SK-N-MC (cell line): ENCODE measurements around the gene LRIG3.

Source experiments
- EZH2 ChIP-seq: fragments of 200-600 bp; sonication (generic); IDR thresholded peaks from one replicate; pipeline ENCODE4 v1.6.1; 2017; ENCODE audit warnings: antibody characterized with exemption
- FOXP2 ChIP-seq: optimal IDR thresholded peaks from 2 replicates; pipeline ENCODE3; 2011; ENCODE audit warnings: mild to moderate bottlenecking, moderate library complexity; ENCODE audit not compliant: insufficient read depth; ENCODE audit errors: extremely low read length, control extremely low read depth
- POLR2AphosphoS5 ChIP-seq: IDR thresholded peaks from 2 replicates; pipeline ENCODE4 v1.6.1; 2012; ENCODE audit warnings: mild to moderate bottlenecking, low read depth, low read length, borderline replicate concordance

DNA sequence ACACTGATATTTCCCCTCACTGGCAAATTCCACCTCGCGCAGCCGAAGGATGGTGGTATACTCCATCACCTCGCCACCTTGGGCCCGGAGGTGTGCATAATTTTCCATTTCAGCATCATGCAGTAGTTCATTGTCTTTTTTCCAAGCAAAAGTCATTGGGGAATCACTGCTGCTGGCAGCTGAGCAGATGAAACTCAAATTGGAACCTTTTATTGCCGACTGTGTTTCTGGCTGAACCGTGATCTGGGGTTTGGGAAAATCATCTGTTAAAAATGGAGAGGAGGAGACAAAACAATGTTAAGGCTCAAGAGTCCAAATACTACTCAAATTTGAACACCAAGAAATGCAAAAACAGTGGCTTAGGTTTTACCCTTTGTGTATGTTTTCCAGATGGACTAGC is 39.7 kb downstream of the LRIG3 start:
- no peak for TF ChIP-seq EZH2
- no peak for TF ChIP-seq POLR2AphosphoS5
- TF ChIP-seq FOXP2 = no peak
